Measurements from ENCODE around the gene GNB1.

GNB1 gene

GRCh38 chr1:1898246-1898933 lies 7.5 kb upstream of the GNB1 start:
- Histone ChIP-seq H3K9ac (ENCODE audit: low read length) (no peak overlapping the region), H3K4me1 (ENCODE audit: control insufficient read depth, insufficient read depth, low read length) (no peaks in the 10 kb centered on the region), H3K4me3 (ENCODE audit: low read length) (no peak overlapping the region), H3K36me3 (ENCODE audit: control insufficient read depth, insufficient read depth, low read length) (no peaks in the 10 kb centered on the region), H3K27me3 (ENCODE audit: control insufficient read depth, insufficient read depth, low read length) (peaks cover 2% of the 10 kb centered on the region), H3K27ac (ENCODE audit: low read depth, low read length) (no peak overlapping the region)

GRCh38 chr1:1895456-1896336 lies 4.8 kb upstream of the GNB1 start:
- no peak overlapping the region for H3K27ac ChIP-seq (ENCODE audit: low read depth, low read length)
- peaks cover 2% of the 10 kb centered on the region for H3K27me3 ChIP-seq (ENCODE audit: control insufficient read depth, insufficient read depth, low read length)
- H3K4me1 ChIP-seq (ENCODE audit: control insufficient read depth, insufficient read depth, low read length) = peaks cover 11% of the 10 kb centered on the region
- H3K9ac ChIP-seq (ENCODE audit: low read length) = no peak overlapping the region
- H3K36me3 ChIP-seq (ENCODE audit: control insufficient read depth, insufficient read depth, low read length) = no peaks in the 10 kb centered on the region
- no peak overlapping the region for H3K4me3 ChIP-seq (ENCODE audit: low read length)

- peaks cover 2% of the 10 kb centered on the region for H3K27me3 ChIP-seq (ENCODE audit: control insufficient read depth, insufficient read depth, low read length)
- H3K27ac ChIP-seq (ENCODE audit: low read depth, low read length) = no peak overlapping the region
- H3K4me3 ChIP-seq (ENCODE audit: low read length) = peak overlapping the region; percentile 40
- H3K4me1 ChIP-seq (ENCODE audit: control insufficient read depth, insufficient read depth, low read length) = peaks cover 11% of the 10 kb centered on the region
- no peak overlapping the region for H3K9ac ChIP-seq (ENCODE audit: low read length)
- no peaks in the 10 kb centered on the region for H3K36me3 ChIP-seq (ENCODE audit: control insufficient read depth, insufficient read depth, low read length)
These were observed 4.2 kb upstream of the GNB1 start for GRCh38 chr1:1895060-1895418.

- H3K4me3 ChIP-seq (ENCODE audit: low read length) = peak overlapping the region; percentile 40
- no peaks in the 10 kb centered on the region for H3K36me3 ChIP-seq (ENCODE audit: control insufficient read depth, insufficient read depth, low read length)
- peaks cover 11% of the 10 kb centered on the region for H3K4me1 ChIP-seq (ENCODE audit: control insufficient read depth, insufficient read depth, low read length)
- no peak overlapping the region for H3K27ac ChIP-seq (ENCODE audit: low read depth, low read length)
- no peak overlapping the region for H3K9ac ChIP-seq (ENCODE audit: low read length)
- peaks cover 2% of the 10 kb centered on the region for H3K27me3 ChIP-seq (ENCODE audit: control insufficient read depth, insufficient read depth, low read length)
These were observed 3.6 kb upstream of the GNB1 start for GRCh38 chr1:1894354-1895059.

GRCh38 chr1:1893997-1894353 lies 3.1 kb upstream of the GNB1 start:
- Histone ChIP-seq H3K4me1 (ENCODE audit: control insufficient read depth, insufficient read depth, low read length) (peaks cover 15% of the 10 kb centered on the region), H3K27me3 (ENCODE audit: control insufficient read depth, insufficient read depth, low read length) (peaks cover 2% of the 10 kb centered on the region), H3K9ac (ENCODE audit: low read length) (no peak overlapping the region), H3K4me3 (ENCODE audit: low read length) (no peak overlapping the region), H3K36me3 (ENCODE audit: control insufficient read depth, insufficient read depth, low read length) (no peaks in the 10 kb centered on the region), H3K27ac (ENCODE audit: low read depth, low read length) (no peak overlapping the region)

- no peak overlapping the region for H3K9ac ChIP-seq (ENCODE audit: low read length)
- H3K4me3 ChIP-seq (ENCODE audit: low read length) = no peak overlapping the region
- H3K36me3 ChIP-seq (ENCODE audit: control insufficient read depth, insufficient read depth, low read length) = no peaks in the 10 kb centered on the region
- H3K27ac ChIP-seq (ENCODE audit: low read depth, low read length) = no peak overlapping the region
- peaks cover 19% of the 10 kb centered on the region for H3K4me1 ChIP-seq (ENCODE audit: control insufficient read depth, insufficient read depth, low read length)
- peaks cover 2% of the 10 kb centered on the region for H3K27me3 ChIP-seq (ENCODE audit: control insufficient read depth, insufficient read depth, low read length)
These were observed 2.6 kb upstream of the GNB1 start for GRCh38 chr1:1893291-1893985.

GRCh38 chr1:1892763-1893120 lies 1.9 kb upstream of the GNB1 start:
- Histone ChIP-seq H3K9ac (ENCODE audit: low read length) (no peak overlapping the region), H3K4me3 (ENCODE audit: low read length) (peak overlapping the region; percentile 95), H3K36me3 (ENCODE audit: control insufficient read depth, insufficient read depth, low read length) (no peaks in the 10 kb centered on the region), H3K27ac (ENCODE audit: low read depth, low read length) (no peak overlapping the region), H3K4me1 (ENCODE audit: control insufficient read depth, insufficient read depth, low read length) (peaks cover 23% of the 10 kb centered on the region), H3K27me3 (ENCODE audit: control insufficient read depth, insufficient read depth, low read length) (peaks cover 2% of the 10 kb centered on the region)

GRCh38 chr1:1892079-1892762 lies 1.3 kb upstream of the GNB1 start:
- Histone ChIP-seq H3K27ac (ENCODE audit: low read depth, low read length) (peak overlapping the region; percentile 85), H3K27me3 (ENCODE audit: control insufficient read depth, insufficient read depth, low read length) (peaks cover 2% of the 10 kb centered on the region), H3K4me3 (ENCODE audit: low read length) (peak overlapping the region; percentile 95), H3K36me3 (ENCODE audit: control insufficient read depth, insufficient read depth, low read length) (no peaks in the 10 kb centered on the region), H3K9ac (ENCODE audit: low read length) (peak overlapping the region; percentile 98), H3K4me1 (ENCODE audit: control insufficient read depth, insufficient read depth, low read length) (peaks cover 26% of the 10 kb centered on the region)

GRCh38 chr1:1891349-1892078 lies 627 bp upstream of the GNB1 start:
- H3K9ac ChIP-seq (ENCODE audit: low read length) = peak overlapping the region; percentile 98
- H3K4me1 ChIP-seq (ENCODE audit: control insufficient read depth, insufficient read depth, low read length) = peaks cover 26% of the 10 kb centered on the region
- H3K27ac ChIP-seq (ENCODE audit: low read depth, low read length) = peak overlapping the region; percentile 93
- H3K36me3 ChIP-seq (ENCODE audit: control insufficient read depth, insufficient read depth, low read length) = no peaks in the 10 kb centered on the region
- H3K4me3 ChIP-seq (ENCODE audit: low read length) = peak overlapping the region; percentile 95
- peaks cover 2% of the 10 kb centered on the region for H3K27me3 ChIP-seq (ENCODE audit: control insufficient read depth, insufficient read depth, low read length)

GRCh38 chr1:1889847-1890505 lies 911 bp downstream of the GNB1 start:
- peak overlapping the region; percentile 86 for H3K4me3 ChIP-seq (ENCODE audit: low read length)
- H3K4me1 ChIP-seq (ENCODE audit: control insufficient read depth, insufficient read depth, low read length) = peaks cover 26% of the 10 kb centered on the region
- H3K36me3 ChIP-seq (ENCODE audit: control insufficient read depth, insufficient read depth, low read length) = no peaks in the 10 kb centered on the region
- H3K27ac ChIP-seq (ENCODE audit: low read depth, low read length) = peak overlapping the region; percentile 74
- no peaks in the 10 kb centered on the region for H3K27me3 ChIP-seq (ENCODE audit: control insufficient read depth, insufficient read depth, low read length)
- peak overlapping the region; percentile 21 for H3K9ac ChIP-seq (ENCODE audit: low read length)
